Endothelial cell of umbilical vein (primary cell): ENCODE data around the gene CBLC. TPM values are rescaled to one million over a fixed set of nuclear protein-coding genes. Genes with fewer than 3 reads are reported as not detected.
"Not testable (repeated sequence)": the region's sequence is repeated elsewhere in the genome, so short reads cannot be mapped to it uniquely, and the experiment has no call there.

Experiments used
- BruUV-seq: library from RNA; stranded (reverse); fragments of 400-500 nt; replicated peaks from 2 replicates; lab custom pipeline; 2021; lab: Mats Ljungman, UMichigan
- CTCF ChIA-PET: fragments of 300-600, 350-600 bp; sonication (Branson Sonifier 250); formaldehyde crosslinking; loops from one replicate; lab custom pipeline; 2021; ENCODE audit warnings: antibody characterized with exemption, inconsistent platforms; lab: Charles Lee
- POLR2A ChIA-PET: fragments of 300-600, 350-600 bp; sonication (Branson Sonifier 250); formaldehyde crosslinking; loops from one replicate; lab custom pipeline; 2021; ENCODE audit warnings: antibody characterized with exemption, inconsistent platforms; lab: Charles Lee
- DNase-seq: peaks from one replicate; pipeline ENCODE4 v3.0.0-alpha.2; 2011; ENCODE audit warnings: low read depth, low spot score
- FAIRE-seq: peaks from 2 replicates; lab custom pipeline; 2011; peaks lifted over from hg19 to GRCh38; lab: Jason Lieb, UNC
- H2AFZ ChIP-seq: 2 replicates; pipeline ENCODE4 v1.6.0; 2012; ENCODE audit warnings: low read depth, low read length, control low read depth, inconsistent platforms
- H3K27ac ChIP-seq: 2 replicates; pipeline ENCODE4 v1.5.1; 2011; ENCODE audit warnings: low read depth, mild to moderate bottlenecking, control low read depth, low read length, moderate library complexity; ENCODE audit not compliant: insufficient read depth
- H3K27me3 ChIP-seq, 2 experiments: 2 replicates each; pipeline versions ENCODE4 v1.6.0 to v1.6.1; 2011; ENCODE audit warnings: low read length in 2 of 2, mixed read lengths in 1 of 2; ENCODE audit not compliant: control insufficient read depth in 2 of 2, insufficient read depth in 2 of 2
- H3K36me3 ChIP-seq, 2 experiments: 2 replicates in 1 of 2; 3 replicates in 1 of 2; pipeline ENCODE4 v1.5.1; 2011; ENCODE audit warnings: low read length in 2 of 2, mild to moderate bottlenecking in 1 of 2, moderate library complexity in 1 of 2; ENCODE audit not compliant: control insufficient read depth in 2 of 2, insufficient read depth in 2 of 2; ENCODE audit errors: extremely low read depth in 1 of 2
- H3K4me1 ChIP-seq: 3 replicates; pipeline ENCODE4 v1.5.1; 2011; ENCODE audit warnings: mild to moderate bottlenecking, low read length; ENCODE audit not compliant: control insufficient read depth, insufficient read depth; ENCODE audit errors: extremely low read depth
- H3K4me2 ChIP-seq: 2 replicates; pipeline ENCODE4 v1.6.1; 2011; ENCODE audit warnings: low read length, control low read depth, mixed read lengths; ENCODE audit not compliant: insufficient read depth
- H3K4me3 ChIP-seq, 3 experiments: fragments of 200-600 bp in 1 of 3; sonication (generic), shearing (Covaris generic) in 1 of 3; replicated peaks in 1 of 3; 2 replicates each; pipeline ENCODE4 v1.5.1; 2011 to 2016; ENCODE audit warnings: control low read depth in 3 of 3, low read length in 3 of 3, mild to moderate bottlenecking in 2 of 3, inconsistent platforms in 1 of 3, low read depth in 1 of 3, moderate library complexity in 1 of 3; ENCODE audit not compliant: insufficient read depth in 1 of 3
- H3K79me2 ChIP-seq: 2 replicates; pipeline ENCODE4 v1.6.0; 2012; ENCODE audit warnings: low read length, inconsistent platforms; ENCODE audit not compliant: control insufficient read depth, insufficient read depth
- H3K9ac ChIP-seq: replicated peaks from 2 replicates; pipeline ENCODE3; 2011; ENCODE audit warnings: low read length, control low read depth; ENCODE audit not compliant: insufficient read depth; ENCODE audit errors: extremely low read depth
- H3K9me1 ChIP-seq: replicated peaks from 3 replicates; pipeline ENCODE4 v1.6.0; 2011; ENCODE audit warnings: mild to moderate bottlenecking, low read length; ENCODE audit not compliant: control insufficient read depth, insufficient read depth; ENCODE audit errors: extremely low read depth
- H3K9me3 ChIP-seq: replicated peaks from 2 replicates; pipeline ENCODE4 v1.5.1; 2012; ENCODE audit warnings: low read length, inconsistent platforms; ENCODE audit not compliant: control insufficient read depth, insufficient read depth
- H4K20me1 ChIP-seq: replicated peaks from 2 replicates; pipeline ENCODE3; 2011; ENCODE audit warnings: mild to moderate bottlenecking, low read length; ENCODE audit not compliant: control insufficient read depth, insufficient read depth; ENCODE audit errors: extremely low read depth
- FOS ChIP-seq: IDR thresholded peaks from 2 replicates; pipeline ENCODE4 v1.6.1; 2011; ENCODE audit warnings: mild to moderate bottlenecking, low read length, moderate library complexity, borderline replicate concordance; ENCODE audit not compliant: insufficient read depth
- JUN ChIP-seq: IDR thresholded peaks from 2 replicates; pipeline ENCODE4 v1.6.1; 2011; ENCODE audit warnings: borderline replicate concordance, low read depth; ENCODE audit not compliant: insufficient read length, insufficient read depth
- dilution Hi-C: fragments of 300-500 bp; cut with MboI; formaldehyde crosslinking; loops from one replicate; pipeline ENCODE4 v1.15.0; 2019; ENCODE audit warnings: low sequenced_read_pairs; ENCODE audit not compliant: extremely low pct_ligation_motif_present
- intact Hi-C: fragments of 100-400 bp; cut with micrococcal nuclease; formaldehyde crosslinking; loops from one replicate; pipeline ENCODE4 v1.10.0; 2022
- polyA plus RNA-seq, 4 experiments: library from polyadenylated mRNA; depleted of rRNA in 3 of 4; stranded (reverse) in 3 of 4; unstranded in 1 of 4; fragments of >200 nt; gene quantifications; 2 replicates each; pipeline versions ENCODE4 v1.2.1 to v1.2.3, GENCODE V29; 2011 to 2012; ENCODE audit warnings: missing spikeins in 1 of 4
- total RNA-seq: library from RNA; stranded (reverse); gene quantifications from 2 replicates; pipeline ENCODE4 v1.2.3, GENCODE V29; 2021
- TF ChIP-seq, protein P1 (sequence below), 2 donors: IDR thresholded peaks; 1 replicate in 1 of 2; 2 replicates in 1 of 2; pipeline ENCODE4 v1.5.1; 2011; ENCODE audit warnings: low read length in 2 of 2, mild to moderate bottlenecking in 2 of 2, moderate library complexity in 2 of 2, control low read depth in 1 of 2, inconsistent platforms in 1 of 2, low read depth in 1 of 2; ENCODE audit not compliant: insufficient read depth in 1 of 2; ENCODE audit errors: extremely low read depth in 1 of 2

The CBLC gene
- total and polyA plus RNA-seq, 2 donors (not counting 3 experiments of a cell fraction or from before 2014, with no cell fraction given) = 0.04 TPM; not detected in 1

DNA sequence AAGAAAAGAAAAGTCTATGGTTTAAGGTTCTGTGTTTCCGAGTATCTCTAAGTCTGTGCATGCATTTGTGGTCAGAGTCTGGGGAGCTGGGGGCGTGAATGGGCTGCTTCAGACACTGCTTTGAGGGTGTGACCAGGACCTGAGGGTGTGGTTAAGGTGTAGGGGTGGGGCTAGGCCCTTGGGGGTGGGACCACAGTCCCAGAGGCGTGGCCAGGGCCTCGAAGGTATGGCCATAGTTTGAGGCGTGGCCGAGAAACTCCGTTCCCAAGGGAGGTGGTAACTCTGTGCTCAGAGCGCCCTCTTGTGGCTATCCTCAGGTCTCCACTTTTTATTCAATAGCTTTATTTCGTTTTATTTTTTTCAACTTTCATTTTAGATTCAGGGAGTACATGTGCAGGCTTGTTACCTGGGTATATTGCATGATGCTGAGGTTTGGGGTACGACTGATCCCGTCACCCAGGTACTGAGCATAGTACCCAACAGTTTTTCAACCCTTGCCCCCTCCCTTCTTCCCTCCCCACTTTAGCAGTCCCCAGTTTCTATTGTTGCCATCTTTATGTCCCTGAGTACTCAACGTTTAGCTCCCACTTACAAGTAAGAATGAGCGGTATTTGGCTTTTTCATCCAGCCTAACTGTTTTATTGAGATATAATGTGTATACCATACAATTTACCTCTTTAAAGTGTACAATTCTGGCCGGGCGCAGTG lies 7.0 kb upstream of the CBLC start:
- Histone ChIP-seq H3K27me3 (no peaks in the 10 kb centered on the region), H3K9ac (no peak overlapping the region), H3K79me2 (no peaks in the 10 kb centered on the region), H3K9me3 (no peaks in the 10 kb centered on the region), H3K4me3 (no peak overlapping the region), H4K20me1 (no peaks in the 10 kb centered on the region), H3K4me1 (peaks cover 12% of the 10 kb centered on the region), H3K27ac (no peak overlapping the region), H2AFZ (peak overlapping the region; percentile 60), H3K9me1 (no peaks in the 10 kb centered on the region), H3K36me3 (no peaks in the 10 kb centered on the region), H3K4me2 (no peak overlapping the region)
- dilution Hi-C loops (no loop called here), intact Hi-C loops (loop anchor here (1.0 to 2.0 kb wide), 6 partner anchors 23 to 200 kb away; no protein-coding TSS in a partner anchor)
- no TSS peak for BruUV-seq
- TF ChIP-seq JUN = no peak
- TF ChIP-seq, protein P1, sequence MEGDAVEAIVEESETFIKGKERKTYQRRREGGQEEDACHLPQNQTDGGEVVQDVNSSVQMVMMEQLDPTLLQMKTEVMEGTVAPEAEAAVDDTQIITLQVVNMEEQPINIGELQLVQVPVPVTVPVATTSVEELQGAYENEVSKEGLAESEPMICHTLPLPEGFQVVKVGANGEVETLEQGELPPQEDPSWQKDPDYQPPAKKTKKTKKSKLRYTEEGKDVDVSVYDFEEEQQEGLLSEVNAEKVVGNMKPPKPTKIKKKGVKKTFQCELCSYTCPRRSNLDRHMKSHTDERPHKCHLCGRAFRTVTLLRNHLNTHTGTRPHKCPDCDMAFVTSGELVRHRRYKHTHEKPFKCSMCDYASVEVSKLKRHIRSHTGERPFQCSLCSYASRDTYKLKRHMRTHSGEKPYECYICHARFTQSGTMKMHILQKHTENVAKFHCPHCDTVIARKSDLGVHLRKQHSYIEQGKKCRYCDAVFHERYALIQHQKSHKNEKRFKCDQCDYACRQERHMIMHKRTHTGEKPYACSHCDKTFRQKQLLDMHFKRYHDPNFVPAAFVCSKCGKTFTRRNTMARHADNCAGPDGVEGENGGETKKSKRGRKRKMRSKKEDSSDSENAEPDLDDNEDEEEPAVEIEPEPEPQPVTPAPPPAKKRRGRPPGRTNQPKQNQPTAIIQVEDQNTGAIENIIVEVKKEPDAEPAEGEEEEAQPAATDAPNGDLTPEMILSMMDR (IDR thresholded peaks at IDR 0.05; ENCODE audit: extremely low read depth in 1 of 2, insufficient read depth in 1 of 2, low read depth in 1 of 2, low read length in 2 of 2) = peak; percentile 67 to 73
- no peak for TF ChIP-seq FOS
- DNase-seq (peak; percentile 95), FAIRE-seq (peak; percentile 98)
- ChIA-PET CTCF (interaction anchor here (0.6 to 19.4 kb wide), 62 partner anchors 9 to 222 kb away, joined by 3 to 688 read pairs (median 6); partner anchors contain the start of genes BCAM, BCL3, CEACAM19 and NECTIN2), POLR2A (interaction anchor here (0.6 to 1.2 kb wide), 3 partner anchors 47 to 86 kb away, joined by 3 to 11 read pairs (median 5); no protein-coding TSS in a partner anchor)

DNA sequence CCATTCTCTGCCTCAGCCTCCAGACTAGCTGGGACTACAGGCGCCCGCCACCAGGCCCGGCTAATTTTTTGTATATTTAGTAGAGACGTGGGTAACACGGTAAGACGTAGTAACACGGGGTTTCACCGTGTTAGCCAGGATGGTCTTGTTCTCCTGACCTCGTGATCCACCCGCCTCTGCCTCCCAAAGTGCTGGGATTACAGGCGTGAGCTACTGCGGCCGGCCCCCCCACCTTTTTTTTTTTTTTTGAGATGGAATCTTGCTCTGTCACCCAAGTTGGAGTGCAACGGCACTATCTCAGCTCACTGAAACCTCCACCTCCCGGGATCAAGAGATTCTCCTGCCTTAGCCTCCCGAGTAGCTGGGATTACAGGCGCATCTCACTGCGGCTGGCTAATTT lies 5.5 kb upstream of the CBLC start:
- dilution Hi-C loops, H3K9ac ChIP-seq, intact Hi-C loops, H3K9me3 ChIP-seq, H4K20me1 ChIP-seq, H3K36me3 ChIP-seq, H3K9me1 ChIP-seq, DNase-seq, H2AFZ ChIP-seq, BruUV-seq, H3K4me2 ChIP-seq, H3K79me2 ChIP-seq, H3K4me3 ChIP-seq, H3K27ac ChIP-seq, FAIRE-seq, H3K27me3 ChIP-seq: not testable (repeated sequence)
- POLR2A ChIA-PET = interaction anchor here (0.7 kb wide), 1 partner anchor 109 kb away, joined by 5 read pairs; no protein-coding TSS in a partner anchor
- CTCF ChIA-PET = interaction anchor here (0.5 to 19.4 kb wide), 17 partner anchors 12 to 201 kb away, joined by 3 to 688 read pairs (median 15); partner anchors contain the start of gene NECTIN2
- H3K4me1 ChIP-seq = peaks cover 12% of the 10 kb centered on the region
